DMS79 treated with DMSO at 0.1 percent for 48 hours (cell line): Measurements from ENCODE around the gene ARSI.

ENCODE experiments used
- DNase-seq: peaks from one replicate; lab custom pipeline; 2025; lab: John Stamatoyannopoulos, UW

Gene ARSI

GRCh38 chr5:150302301-150303069 lies at the start of gene ARSI:
Gene ARSI, minus strand, starts transcription at chr5:150302905. Its CDS starts 532 bp downstream, at chr5:150302373.
- DNase-seq, result no peak

DNA sequence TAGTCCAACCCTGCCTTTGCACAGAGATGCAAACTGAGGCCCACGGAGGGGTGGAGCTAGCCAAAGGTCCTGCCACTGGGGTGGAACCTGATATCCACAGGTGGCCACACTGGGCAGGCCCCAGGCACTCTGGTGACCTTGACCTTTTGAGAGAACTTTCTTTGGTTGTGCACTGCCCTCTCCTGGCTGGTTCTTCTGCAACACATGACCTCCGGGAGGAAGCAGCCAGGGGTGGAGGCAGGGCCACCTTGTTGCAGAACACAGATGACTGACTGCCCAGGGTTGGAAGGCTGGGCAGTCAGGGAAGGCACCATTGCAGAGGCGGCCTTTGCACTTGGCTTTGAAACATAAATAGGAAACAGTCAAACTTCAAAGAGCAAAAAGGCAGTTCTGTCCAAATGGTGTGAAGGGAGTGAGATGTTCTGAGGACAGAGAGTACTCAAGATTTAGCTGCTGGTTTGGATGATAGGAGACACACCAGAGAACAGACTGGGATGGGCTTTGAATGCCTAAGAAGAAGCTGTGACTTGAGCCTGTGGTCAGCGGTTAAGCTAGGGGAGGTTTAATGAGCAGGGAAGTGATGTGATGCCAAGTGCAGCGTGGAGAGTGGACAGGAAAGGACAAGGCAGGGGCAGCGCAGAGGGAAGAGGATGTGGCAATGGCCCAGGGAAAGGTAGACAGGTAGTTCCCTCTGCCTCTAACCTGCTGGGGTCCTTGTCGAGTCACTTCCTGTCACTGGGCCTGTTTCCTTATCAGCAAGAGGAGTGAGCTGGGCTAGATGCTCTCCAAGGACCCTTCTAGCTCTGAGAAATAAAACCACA lies 48.0 kb upstream of the ARSI start:
- DNase-seq, result no peak

DNA sequence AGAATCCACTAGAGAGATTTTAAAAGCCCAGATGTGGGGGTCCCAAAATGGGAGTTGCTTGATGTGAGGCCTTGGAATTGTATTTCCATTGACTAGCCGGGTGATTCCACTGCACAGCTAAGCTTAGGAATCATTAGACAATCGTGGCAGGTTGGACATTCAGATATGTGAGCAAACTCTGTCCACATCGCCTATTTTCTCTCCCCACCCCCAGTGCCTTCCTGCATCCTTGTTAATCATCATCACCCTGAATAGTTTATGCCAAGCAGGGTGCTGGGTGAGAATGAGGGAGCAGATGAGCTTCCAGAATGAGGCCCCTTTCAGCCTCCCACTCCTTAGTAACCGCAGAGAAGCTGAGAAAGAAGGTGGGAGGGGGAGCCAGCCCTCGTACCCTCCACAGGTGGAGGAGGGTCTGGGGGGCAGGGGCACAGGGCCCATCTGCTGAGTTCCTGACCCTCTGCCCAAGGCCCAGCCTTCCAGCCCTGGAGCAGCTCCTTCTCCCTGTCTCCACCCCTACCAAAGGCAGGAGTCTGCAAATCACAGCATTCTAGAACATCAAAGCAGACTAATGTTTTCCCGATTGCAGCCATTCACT lies 47.1 kb upstream of the ARSI start:
- no peak for DNase-seq

DNA sequence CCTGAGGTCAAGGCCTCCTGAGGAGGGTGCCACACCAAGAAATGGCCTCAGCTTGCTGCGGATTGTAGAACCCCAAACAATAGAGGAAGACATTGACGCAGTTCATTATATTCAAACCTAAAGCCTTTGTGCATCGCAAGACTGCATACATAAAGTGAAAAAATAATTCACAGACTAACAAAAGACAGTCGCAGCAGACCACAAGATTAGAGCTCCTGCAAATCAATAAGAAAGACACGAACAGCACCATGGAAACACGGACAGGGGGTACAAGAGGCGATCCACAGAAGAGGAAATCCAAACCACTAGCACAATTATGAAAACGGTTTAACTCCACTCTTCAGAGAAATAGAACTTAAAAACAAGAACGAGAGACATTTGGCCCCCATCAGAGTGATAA lies 44.7 kb upstream of the ARSI start:
- no peak for DNase-seq

GRCh38 chr5:150347003-150347402 lies 44.3 kb upstream of the ARSI start:
- no peak for DNase-seq

- no peak for DNase-seq
Observed at GRCh38 chr5:150346592-150346991, 43.9 kb upstream of the ARSI start.

DNA sequence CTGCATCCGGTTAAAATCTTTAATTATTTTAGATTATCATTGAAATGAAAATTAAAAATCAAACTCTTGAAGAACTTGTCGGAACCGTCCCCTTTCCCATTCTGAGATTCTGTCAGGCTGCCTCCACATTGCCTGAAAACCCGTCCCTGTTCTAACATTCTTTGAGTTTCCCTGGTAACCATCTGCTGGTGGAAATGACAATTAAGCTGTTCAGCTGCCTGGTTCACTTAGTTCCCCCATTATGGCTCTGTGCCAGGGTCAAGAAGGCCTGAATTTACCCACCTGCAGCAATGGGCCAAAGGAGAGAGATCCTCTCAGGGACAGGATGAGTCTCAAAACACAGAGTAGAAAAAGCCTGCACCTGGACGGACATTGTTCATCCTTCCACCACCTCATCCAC lies 43.0 kb upstream of the ARSI start:
- DNase-seq, result no peak

DNA sequence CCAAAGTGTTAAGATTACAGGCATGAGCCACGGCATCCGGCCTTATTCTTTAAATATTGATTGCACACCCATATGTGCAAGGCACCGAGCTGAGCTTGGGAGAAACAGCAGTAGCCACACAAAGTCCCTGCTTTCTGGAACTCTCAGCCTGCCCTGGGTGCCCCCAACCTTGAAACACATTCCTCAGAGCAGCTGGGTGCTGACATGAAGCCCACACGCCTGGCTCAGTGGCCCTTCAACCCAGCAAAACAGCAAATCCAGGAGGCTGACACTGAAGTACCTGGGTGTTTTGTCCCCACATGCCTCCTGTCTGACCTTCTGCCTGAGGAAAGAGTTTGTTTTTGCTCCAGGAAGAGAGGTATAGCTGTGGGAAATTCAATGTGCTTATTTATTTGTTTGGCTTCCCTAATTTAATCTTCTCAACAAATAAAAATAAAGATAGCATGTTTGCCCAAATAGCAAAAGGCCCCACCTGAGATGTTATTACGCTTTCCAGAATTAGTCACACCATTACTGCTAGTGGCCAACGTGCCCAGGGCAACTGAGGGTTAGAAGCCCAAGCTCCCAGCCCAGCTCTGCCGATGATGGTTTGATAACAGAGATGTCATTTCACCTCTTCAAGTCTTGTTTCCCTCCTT lies 41.4 kb upstream of the ARSI start:
- DNase-seq, result no peak

DNA sequence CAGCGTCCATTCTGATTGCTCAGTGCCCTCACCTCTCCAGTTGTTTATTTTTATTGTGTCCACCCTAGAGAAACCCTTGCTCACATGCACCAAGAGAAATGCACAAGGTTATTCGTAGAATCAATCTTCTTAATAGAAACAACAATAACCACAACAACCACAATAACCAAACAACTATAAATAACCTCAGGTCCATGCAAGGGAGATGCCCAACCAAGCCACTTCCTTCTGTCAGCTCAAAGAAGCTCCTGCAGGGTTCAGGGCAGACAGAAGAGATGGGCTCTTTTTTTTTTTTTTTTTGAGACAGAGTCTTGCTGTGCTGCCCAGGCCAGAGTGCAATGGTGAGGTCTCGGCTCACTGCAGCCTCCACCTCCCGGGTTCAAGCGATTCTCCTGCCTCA lies 39.9 kb upstream of the ARSI start:
- DNase-seq, result no peak

GRCh38 chr5:150341989-150342388 lies 39.3 kb upstream of the ARSI start:
- DNase-seq, result no peak

GRCh38 chr5:150341331-150341730 lies 38.6 kb upstream of the ARSI start:
- DNase-seq, result no peak

GRCh38 chr5:150340614-150341255 lies 38.0 kb upstream of the ARSI start:
- no peak for DNase-seq

- DNase-seq, result no peak
Observed at GRCh38 chr5:150339841-150340240, 37.1 kb upstream of the ARSI start.

- no peak for DNase-seq
Observed at GRCh38 chr5:150339165-150339564, 36.5 kb upstream of the ARSI start.

GRCh38 chr5:150338546-150338945 lies 35.8 kb upstream of the ARSI start:
- DNase-seq, result no peak

- no peak for DNase-seq
Observed at GRCh38 chr5:150335778-150336177, 33.1 kb upstream of the ARSI start.

- DNase-seq, result no peak
Observed at GRCh38 chr5:150333400-150333799, 30.7 kb upstream of the ARSI start.

- no peak for DNase-seq
Observed at GRCh38 chr5:150329881-150330876, 27.5 kb upstream of the ARSI start.

DNA sequence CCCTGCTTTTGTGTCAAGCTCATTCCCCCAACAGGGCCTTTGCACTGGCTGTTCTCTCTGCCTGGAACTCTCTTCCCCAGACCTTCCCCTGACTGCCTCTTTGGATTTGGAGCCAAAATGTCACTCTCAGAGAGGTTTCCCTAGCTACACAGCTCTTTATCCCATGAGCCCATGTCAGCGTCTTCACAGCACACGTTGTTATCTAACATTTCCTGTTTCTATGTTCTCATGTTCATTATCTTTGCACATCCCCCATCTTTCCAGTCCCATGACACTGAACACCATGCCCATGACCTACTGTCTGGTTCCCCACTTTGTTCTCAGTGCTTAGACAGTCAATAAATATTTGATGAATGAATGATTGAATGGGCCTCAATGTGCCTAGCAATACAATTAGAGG lies 26.3 kb upstream of the ARSI start:
- DNase-seq, result no peak

DNA sequence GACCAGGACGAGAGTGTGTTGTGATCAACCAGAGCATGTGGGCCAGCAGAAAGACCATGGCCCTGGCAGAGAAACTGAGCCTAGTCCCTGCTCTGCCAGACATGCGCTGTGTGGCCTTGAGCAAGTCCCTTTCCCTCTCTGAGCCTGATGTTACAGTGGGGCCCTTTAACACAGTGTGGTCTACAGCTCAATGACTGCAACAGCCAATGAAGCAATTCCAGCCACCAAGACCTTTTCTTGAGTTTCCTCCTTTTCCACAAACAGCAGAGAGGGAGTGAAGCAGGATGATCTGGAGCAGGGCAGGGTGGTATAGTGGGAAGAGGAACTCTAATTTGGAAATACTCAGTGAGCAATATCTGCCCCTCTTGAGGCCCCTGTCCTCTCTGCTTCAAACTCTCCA lies 25.8 kb upstream of the ARSI start:
- no peak for DNase-seq

GRCh38 chr5:150327139-150327538 lies 24.4 kb upstream of the ARSI start:
- DNase-seq, result no peak
